GM21528 (cell line): ENCODE results near the gene RNF17.
A peak's percentile ranks its signal among the peaks of the same experiment; 100 is the strongest.

Experiments
- ATAC-seq: cut with Tn5 transposase; IDR thresholded peaks from one replicate; pipeline ENCODE4 v1.9.1; 2021; ENCODE audit warnings: mild to moderate bottlenecking, moderate library complexity; ENCODE audit not compliant: unreplicated experiment, low FRiP score

RNF17 gene, protein sequence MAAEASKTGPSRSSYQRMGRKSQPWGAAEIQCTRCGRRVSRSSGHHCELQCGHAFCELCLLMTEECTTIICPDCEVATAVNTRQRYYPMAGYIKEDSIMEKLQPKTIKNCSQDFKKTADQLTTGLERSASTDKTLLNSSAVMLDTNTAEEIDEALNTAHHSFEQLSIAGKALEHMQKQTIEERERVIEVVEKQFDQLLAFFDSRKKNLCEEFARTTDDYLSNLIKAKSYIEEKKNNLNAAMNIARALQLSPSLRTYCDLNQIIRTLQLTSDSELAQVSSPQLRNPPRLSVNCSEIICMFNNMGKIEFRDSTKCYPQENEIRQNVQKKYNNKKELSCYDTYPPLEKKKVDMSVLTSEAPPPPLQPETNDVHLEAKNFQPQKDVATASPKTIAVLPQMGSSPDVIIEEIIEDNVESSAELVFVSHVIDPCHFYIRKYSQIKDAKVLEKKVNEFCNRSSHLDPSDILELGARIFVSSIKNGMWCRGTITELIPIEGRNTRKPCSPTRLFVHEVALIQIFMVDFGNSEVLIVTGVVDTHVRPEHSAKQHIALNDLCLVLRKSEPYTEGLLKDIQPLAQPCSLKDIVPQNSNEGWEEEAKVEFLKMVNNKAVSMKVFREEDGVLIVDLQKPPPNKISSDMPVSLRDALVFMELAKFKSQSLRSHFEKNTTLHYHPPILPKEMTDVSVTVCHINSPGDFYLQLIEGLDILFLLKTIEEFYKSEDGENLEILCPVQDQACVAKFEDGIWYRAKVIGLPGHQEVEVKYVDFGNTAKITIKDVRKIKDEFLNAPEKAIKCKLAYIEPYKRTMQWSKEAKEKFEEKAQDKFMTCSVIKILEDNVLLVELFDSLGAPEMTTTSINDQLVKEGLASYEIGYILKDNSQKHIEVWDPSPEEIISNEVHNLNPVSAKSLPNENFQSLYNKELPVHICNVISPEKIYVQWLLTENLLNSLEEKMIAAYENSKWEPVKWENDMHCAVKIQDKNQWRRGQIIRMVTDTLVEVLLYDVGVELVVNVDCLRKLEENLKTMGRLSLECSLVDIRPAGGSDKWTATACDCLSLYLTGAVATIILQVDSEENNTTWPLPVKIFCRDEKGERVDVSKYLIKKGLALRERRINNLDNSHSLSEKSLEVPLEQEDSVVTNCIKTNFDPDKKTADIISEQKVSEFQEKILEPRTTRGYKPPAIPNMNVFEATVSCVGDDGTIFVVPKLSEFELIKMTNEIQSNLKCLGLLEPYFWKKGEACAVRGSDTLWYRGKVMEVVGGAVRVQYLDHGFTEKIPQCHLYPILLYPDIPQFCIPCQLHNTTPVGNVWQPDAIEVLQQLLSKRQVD (N-terminal part only)

DNA sequence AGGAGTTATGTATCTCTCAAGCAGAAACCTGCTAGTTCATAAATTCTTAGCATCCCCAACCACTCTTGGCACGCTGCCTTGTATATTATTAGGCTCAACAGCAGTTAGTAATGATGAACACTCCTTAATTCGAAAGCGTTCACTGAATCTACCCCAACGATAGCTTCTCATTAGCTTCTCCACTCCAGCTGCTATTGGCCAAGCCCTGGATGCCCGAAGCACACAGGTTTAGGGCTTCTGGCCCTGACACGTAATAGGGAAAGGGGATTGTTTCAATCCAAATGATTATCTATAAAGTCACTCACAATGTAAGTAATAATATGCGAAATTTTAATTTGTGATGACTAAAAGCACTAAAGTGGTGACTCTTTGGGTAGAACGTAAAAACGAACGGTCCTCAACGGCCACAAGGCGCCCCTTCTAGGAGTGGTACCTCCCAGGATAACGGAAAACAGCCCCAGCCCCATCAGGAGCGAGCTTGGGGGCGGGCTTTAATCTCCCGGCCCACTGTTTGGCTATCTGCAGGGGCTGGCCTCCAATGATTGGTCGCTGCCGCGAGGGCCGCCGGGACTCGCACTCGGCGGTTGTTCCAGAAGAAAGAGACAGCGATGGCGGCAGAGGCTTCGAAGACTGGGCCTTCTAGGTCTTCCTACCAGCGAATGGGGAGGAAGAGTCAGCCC lies at the start of gene RNF17:
TSS of gene RNF17 (plus strand) at position 574 of the 680 bp plus-strand sequence. CDS start at position 609, 35 bp downstream.
- ATAC-seq = no peak

DNA sequence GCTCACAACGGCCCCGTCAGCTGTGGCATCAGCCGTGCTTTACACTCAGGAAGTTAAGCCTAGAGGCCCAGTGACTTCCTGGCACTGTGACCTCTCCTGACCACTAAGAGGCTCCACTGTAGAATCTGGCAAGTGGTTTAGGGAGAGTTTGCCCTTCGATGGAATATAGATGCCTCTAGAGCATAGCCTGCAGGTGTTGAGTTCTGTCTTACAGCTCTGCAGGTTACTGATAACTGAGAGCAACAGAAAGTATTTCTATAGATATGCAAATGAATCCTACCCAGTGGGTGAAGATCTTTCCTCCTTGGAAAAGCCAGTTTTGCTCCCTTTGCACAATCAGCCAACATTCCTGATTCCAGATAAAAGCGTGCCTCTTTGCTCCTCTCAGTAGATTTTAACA lies 48.0 kb upstream of the RNF17 start:
- no peak for ATAC-seq

DNA sequence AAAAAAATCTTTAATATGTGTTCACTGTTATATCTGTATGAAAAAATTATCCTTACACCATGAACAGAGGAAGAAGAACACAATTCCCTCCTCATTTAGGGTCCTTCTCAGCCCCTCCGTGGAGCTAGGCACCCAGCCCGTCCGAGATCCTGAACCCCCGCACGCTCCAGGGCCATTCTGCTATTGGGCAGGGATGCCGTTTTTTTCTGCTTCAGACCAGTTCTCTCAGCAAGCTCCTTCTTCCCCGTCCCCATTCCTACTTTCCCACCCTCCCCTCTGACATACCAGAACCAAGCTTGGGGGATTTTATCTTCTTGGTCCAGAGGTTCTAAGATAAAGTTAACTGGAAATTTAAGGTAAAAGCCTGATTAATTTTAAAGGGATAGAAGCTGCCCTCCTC lies 47.5 kb upstream of the RNF17 start:
- no peak for ATAC-seq

DNA sequence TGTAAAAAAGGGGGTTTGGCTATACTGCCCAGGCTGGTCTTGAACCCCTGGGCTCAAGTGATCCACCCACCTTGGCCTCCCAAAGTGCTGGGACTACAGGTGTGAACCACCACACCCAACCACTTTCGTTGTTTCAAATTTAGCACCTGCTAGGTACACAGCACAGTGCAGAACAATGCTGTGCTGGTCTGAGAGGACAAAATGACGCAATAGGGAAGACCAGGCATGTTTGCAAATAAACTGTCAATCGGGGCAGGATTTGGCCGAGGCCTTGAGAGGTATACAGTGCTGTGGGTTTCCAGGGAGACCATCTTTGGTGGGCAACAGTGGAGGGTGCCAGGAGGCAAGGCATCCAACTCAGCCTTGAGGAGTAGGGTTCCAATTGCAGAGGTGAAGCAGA lies 46.8 kb upstream of the RNF17 start:
- ATAC-seq = no peak

DNA sequence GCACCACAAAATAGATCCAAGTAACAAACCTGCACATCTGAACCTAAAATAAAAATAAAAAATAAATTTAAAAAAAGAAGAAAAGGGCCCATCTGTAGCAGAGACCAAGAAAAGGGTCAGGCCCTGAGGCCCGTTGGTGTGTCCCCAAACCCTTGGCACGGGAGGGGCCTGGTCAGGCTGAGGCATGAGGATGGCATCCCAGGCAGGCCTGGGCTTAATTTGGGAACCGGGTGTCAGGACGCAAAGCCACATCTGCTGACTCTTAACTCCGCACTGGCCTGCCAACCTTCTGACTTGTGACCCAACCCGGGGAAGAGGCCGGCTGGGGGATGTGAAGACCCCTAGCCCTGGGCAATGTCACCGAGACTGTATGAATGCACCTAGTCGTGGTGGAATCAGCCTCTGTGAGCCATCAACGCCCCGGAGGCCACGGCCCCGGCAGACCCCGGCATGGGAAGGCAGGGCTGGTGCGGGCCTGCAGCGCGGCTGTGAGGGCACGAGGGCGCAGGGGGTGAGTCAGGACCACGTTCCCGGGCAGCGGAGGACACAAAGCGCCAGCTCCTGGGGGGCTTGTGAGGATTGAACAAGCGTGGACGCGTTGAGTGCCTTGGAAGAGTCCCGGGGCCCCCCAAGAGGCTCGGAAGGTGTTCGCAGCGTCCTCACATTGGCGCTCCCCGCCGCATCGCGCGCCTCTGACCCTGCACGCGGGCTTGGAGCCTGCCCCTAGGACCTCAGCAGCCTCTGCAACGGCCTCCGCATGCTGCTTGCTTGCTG lies 45.6 kb upstream of the RNF17 start:
- no peak for ATAC-seq

DNA sequence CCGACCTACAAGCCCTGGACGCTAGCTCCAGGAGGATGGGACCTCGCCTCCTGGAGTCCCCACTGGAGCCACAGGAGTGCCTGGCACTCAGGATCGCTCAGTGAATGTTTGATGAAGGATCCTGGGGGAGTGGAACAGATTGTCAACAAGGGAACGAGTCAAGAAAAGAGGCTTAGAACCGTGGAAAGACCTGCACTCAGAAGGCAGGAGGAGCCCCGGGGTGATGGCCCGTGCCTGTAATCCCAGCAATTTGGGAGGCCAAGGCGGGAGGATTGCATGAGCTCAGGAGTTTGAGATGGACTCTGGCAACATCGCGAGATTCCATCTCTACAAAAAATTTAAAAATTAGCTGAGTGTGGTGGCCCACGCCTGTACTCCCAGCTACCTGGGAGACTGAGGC lies 44.8 kb upstream of the RNF17 start:
- ATAC-seq = no peak

DNA sequence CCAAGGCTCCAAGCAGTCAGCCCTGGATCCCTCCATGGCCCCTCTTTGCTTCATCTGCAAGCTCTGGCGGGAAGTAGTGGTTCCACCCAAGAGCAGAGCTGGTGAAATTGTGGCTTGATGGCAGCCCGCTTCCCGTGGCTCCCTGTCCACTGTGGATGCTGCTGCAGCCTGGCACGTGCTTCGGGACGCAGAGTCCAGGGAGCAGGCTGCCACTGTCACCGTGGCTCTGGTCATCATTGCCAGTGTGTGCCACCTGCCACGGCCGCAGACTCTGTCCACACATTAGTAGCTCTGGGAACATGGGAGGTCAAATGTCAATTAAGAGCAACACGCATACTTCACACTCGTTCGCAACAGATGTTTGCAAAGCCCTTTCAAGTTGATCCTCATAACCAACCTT lies 40.8 kb upstream of the RNF17 start:
- no peak for ATAC-seq

DNA sequence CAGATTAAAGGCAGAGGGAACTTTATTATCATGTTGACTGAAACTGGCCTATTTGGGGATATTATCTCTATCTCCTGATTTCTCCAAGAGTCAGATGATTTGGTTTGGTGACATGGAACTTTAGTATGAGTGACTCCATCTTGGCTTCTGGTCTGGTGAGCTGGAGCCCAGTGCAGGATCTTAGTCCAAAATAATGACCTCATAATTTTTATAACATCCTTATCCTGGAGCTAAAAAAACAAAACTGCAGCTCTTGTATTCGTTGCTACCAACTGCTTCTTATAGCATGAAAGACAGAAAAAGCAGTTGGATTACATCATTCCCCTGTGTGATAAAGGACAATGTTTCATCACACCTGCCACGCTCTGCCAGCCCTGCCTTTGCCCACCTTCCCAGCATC lies 39.3 kb upstream of the RNF17 start:
- ATAC-seq = no peak

DNA sequence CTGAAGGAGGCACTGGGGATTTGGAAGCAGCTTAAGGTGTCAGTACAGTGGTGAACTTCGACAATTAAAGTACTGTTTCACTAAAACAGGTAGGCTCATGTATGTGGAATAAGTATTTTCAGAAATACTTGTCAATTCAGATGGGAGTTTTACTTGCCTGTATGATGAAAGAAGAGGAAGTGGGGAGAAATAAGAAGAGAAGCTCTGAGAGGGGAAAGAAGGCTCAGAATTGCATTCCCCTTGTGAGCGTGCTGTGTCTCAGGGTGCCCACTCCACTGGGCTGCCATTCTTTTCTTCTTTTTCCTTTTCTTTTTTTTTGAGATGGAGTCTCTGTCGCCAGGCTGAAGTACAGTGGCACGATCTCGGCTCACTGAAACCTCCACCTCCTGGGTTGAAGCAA lies 38.6 kb upstream of the RNF17 start:
- no peak for ATAC-seq

DNA sequence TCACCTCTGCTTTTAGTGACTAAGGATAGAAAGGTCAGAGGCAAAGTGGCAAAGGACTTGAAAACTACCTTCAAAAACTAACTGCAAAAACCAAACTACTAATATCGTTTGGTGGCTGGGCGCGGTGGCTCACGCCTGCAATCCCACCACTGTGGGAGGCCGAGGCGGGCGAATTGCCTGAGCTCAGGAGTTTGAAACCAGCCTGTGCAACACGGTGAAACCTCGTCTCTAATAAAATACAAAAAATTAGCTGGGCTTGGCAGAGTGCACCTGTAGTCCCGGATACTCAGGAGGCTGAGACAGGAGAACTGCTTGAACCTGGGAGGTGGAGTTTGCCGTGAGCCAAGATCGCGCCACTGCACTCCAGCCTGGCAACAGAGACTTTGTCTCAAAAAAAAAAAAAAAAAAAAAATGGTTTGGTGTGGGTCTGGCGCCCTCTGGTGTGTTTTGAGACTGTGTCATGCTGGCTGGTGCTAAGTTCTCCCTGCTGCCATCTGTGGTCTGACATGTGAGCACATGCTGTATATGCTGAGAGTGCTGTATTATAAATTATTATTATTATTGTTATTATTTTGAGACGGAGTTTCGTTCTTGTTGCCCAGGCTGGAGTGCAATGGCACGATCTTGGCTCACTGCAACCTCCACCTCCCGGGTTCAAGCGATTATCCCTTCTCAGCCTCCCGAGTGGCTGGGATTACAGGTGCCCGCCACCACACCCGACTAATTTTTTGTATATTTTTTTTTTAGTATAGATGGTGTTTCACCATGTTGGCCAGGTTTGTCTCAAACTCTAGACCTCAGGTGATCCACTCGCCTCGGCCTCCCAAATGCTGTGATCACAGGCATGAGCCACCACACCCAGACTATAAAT lies 36.0 kb upstream of the RNF17 start:
- ATAC-seq = peak; percentile 65

DNA sequence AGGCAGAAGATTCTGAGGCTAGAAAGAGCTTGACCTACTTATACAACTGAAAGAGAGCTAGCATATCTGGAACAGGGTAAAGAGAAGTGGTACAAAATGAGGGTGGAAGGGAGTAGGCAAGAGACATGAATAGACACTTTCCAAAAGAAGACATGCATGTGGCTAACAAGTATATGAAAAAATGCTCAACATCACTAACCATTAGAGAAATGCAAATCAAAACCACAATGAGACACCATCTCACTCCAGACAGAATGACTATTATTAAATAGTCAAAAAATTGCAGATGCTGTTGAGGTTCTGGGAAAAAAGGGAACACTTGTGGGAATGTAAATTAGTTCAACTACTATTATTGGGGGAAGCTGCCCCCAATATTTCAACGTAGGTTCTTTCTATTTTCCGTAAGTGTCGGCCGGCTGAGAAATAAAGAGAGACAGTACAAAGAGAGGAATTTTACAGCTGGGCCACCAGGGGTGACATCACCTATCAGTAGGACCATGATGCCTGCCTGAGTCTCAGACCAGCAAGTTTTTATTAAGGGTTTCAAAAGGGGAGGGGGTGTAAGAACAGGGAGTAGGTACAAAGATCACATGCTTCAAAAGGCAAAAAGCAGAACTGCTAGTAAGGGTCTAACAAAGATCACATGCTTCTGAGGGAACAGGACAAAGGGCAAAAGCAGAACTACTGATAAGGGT lies 32.9 kb upstream of the RNF17 start:
- ATAC-seq = peak; percentile 77

DNA sequence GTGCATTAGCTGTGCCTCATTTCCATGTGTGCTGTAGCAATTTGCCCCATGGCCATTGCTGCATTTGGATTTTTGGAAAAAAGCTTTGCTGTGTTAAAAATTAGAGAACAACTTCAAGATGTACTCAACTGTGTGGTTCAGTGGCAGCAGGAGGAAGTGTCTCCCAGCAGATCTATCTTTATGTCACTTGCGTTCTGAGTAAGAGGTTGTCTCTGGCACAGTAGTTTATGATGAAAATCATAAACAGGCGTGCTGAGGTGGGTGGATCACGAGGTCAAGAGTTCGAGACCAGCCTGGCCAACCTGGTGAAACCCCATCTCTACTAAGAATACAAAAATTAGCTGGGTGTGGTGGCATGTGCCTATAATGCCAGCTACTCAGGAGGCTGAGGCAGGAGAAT lies 29.0 kb upstream of the RNF17 start:
- no peak for ATAC-seq

DNA sequence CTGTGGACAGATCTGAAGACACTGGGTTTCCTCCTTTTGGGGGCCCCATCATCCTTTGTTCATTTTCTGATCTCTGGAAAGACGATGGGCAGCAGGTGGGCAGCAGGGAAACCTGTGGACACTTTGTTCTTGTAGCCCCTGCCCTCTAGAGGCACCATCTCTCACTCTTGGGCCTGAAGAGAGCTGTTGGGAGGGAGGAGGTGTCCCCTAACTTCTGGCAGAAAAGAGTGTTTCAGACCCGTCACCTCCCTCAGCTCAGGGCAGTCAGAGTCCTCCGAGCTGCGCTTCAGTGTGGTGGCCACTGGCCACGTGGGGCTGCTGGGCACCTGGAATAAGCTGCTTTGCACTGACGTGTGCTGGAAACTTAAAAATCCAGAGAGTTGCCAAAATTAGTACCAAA lies 26.9 kb upstream of the RNF17 start:
- no peak for ATAC-seq

DNA sequence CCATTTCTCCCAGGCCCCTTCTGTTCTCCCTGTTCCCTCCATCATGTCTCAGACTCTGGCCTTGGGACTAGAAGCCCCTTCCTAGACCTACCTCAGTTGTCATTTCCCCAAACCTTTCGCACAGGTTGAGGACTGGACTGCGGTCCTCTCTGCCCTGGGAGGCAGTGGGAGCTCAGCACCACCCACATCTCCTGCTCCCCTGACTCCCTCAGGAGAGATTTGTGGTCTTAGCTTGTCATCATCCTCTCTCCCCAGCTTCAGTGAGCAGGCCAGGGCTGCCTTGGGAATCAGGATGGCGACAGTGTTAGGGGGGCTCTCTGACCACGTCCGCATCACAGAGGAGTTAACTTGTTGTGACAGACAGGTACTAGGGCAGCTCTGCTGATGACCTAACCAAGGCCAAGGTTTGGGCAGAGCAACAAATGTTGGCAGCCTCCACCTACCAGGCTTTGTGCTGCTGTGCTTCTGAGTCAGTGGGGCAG lies 25.6 kb upstream of the RNF17 start:
- ATAC-seq = no peak

DNA sequence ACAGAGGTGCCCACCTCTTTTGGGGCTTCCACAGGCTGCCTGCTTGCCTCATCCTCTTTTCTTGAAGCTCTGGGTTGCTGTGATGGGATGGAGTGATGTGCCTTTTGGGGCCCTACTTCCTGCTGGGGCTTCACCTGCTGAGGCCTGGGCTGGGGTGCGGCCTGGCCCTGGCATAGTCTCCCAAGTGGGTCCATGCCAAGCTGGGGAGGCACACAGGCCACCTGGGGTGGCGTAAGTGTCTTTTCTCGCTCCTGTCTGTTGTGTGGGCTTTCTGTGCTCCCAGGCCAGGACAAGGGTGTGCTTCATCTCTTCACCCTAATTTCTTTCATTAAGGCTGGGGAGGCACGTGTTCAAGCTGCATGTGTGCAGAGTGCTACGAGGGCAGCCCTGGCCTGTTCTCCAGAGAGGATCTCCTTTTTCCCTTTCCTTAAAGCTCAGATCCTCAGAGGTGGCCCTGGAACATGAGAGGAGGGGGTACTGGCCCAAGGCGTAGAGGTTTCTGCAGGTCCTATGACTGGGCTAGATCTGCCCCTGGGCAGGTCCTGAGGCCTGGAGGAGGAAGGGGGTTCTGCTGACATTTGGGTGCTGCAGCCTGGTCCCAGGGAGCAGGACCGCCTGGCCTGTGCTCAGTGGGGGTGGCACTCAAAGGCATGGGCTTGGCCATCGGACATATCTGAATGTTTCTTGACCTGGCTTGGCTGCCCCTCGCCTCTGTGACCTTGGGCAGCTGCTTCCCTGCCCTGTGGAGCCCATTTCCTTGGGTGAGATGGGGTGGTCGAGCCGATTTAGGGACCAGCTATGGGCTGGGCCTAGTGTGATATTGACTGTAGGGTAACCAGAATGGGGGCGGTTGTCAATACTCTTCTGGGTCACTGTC lies 23.7 kb upstream of the RNF17 start:
- ATAC-seq = no peak

DNA sequence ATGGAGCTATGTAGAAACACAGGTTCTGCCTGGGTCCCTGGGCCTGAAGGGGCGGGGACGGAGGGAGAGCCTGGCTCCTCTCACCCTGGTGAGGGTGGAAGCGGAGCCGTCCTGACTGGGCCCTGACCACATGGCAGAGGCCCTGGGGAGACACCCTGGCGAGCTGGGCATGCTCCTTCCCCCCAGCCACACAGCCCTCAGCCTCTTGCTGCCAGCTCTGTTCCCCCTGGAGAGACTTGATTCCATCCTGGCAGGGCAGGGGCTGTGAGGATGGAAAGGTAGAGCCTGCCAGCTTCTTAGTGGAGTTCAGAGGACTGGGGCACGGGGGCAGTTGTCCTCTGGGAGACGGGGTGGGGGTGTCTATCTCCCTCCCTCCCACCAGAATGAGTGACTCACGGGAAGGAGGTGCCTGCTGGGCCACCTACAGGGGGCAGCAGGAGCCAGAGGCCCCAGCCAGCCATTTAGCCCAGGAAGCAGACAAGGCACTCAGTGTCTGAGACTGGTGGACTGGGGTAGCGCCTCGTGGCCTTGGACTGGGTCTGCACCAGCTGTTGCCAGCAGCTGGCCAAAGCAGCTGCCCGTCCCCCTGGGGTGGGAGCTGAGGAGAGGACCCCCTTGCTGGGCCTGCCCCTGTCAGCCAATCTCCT lies 22.8 kb upstream of the RNF17 start:
- no peak for ATAC-seq
